K562 (cell line): ENCODE results near the gene TCF3. TPM values are rescaled to one million over a fixed set of nuclear protein-coding genes. Genes with fewer than 3 reads are reported as not detected.

Experiments used
- ARHGAP35 ChIP-seq: fragments of 450-650 bp; IDR thresholded peaks from 2 replicates; pipeline ENCODE4 v1.6.1; 2018; ENCODE audit not compliant: partially characterized antibody
- CCAR2 ChIP-seq: fragments of 200-400 bp; formaldehyde crosslinking; IDR thresholded peaks from 2 replicates; pipeline ENCODE4 v1.6.1; 2017; ENCODE audit warnings: mild to moderate bottlenecking, low read depth, low read length
- DPF2 ChIP-seq: fragments of 450-650 bp; IDR thresholded peaks from 2 replicates; pipeline ENCODE4 v1.6.1; 2016
- FOXA1 ChIP-seq: fragments of 450-650 bp; IDR thresholded peaks from 2 replicates; pipeline ENCODE4 v1.6.1; 2016; ENCODE audit warnings: mild to moderate bottlenecking, borderline replicate concordance
- HDAC2 ChIP-seq: fragments of 450-650 bp; IDR thresholded peaks from 2 replicates; pipeline ENCODE4 v1.6.1; 2016; ENCODE audit warnings: mild to moderate bottlenecking
- HNRNPL ChIP-seq: fragments of 200-400 bp; formaldehyde crosslinking; IDR thresholded peaks from 2 replicates; pipeline ENCODE4 v1.6.1; 2017; ENCODE audit warnings: low read depth, mild to moderate bottlenecking, low read length
- MECOM ChIP-seq: fragments of 250-450 bp; sonication (Bioruptor Pico); IDR thresholded peaks from 2 replicates; pipeline ENCODE4 v1.8.0; 2022; ENCODE audit warnings: inconsistent platforms
- MEIS2 ChIP-seq: fragments of 450-650 bp; IDR thresholded peaks from 2 replicates; pipeline ENCODE4 v1.6.1; 2014; ENCODE audit warnings: mild to moderate bottlenecking; ENCODE audit not compliant: partially characterized antibody
- MTA2 ChIP-seq: fragments of 450-650 bp; IDR thresholded peaks from 2 replicates; pipeline ENCODE4 v1.6.1; 2016; ENCODE audit warnings: low read depth
- NR4A1 ChIP-seq, 2 experiments: fragments of 250-450 bp in 1 of 2; fragments of 450-650 bp in 1 of 2; sonication (Bioruptor Pico) in 1 of 2; IDR thresholded peaks; 2 replicates each; pipeline versions ENCODE4 v1.4.0 to v1.6.1; 2016 to 2020; ENCODE audit warnings: mild to moderate bottlenecking in 2 of 2, missing compliant biosample characterization in 1 of 2, missing genetic modification characterization in 1 of 2, moderate library complexity in 1 of 2
- PTRF ChIP-seq: fragments of 450-650 bp; IDR thresholded peaks from 2 replicates; pipeline ENCODE4 v1.6.1; 2016; ENCODE audit warnings: mild to moderate bottlenecking, missing genetic modification characterization, missing compliant biosample characterization
- RBM39 ChIP-seq: fragments of 200-400 bp; formaldehyde crosslinking; optimal IDR thresholded peaks from 2 replicates; pipeline ENCODE3; 2018; ENCODE audit warnings: low read depth, low read length
- SP1 ChIP-seq: sonication (generic); formaldehyde crosslinking; IDR thresholded peaks from 2 replicates; pipeline ENCODE4 v1.8.1; 2022; ENCODE audit warnings: mild to moderate bottlenecking, missing genetic modification reagents
- TAL1 ChIP-seq: fragments of 450-650 bp; IDR thresholded peaks from 2 replicates; pipeline ENCODE4 v1.6.1; 2016; ENCODE audit warnings: mild to moderate bottlenecking
- TRIM28 ChIP-seq: fragments of 450-650 bp; IDR thresholded peaks from 2 replicates; pipeline ENCODE4 v1.6.1; 2017
- ZNF146 ChIP-seq: IDR thresholded peaks from one replicate; pipeline ENCODE4 v1.6.1; 2018; ENCODE audit warnings: missing compliant biosample characterization; ENCODE audit not compliant: unreplicated experiment
- polyA plus RNA-seq, 8 experiments: library from polyadenylated mRNA; depleted of rRNA in 4 of 8; stranded (reverse) in 5 of 8; unstranded in 3 of 8; fragments of >200 nt; fragmentation: Nextera tagmentation in 2 of 8; fragmentation: Illumina TruSeq in 1 of 8; extraction: Ambion mirVana in 2 of 8; extraction: Trizol in 1 of 8; gene quantifications; 2 replicates each; pipeline versions ENCODE4 v1.2.1 to v1.2.3, GENCODE V29; 2011 to 2014; ENCODE audit warnings: inconsistent platforms in 1 of 8, missing spikeins in 1 of 8
- total RNA-seq, 7 experiments: library from RNA; depleted of rRNA in 6 of 7; stranded (reverse); fragments of >200 nt in 6 of 7; fragmentation: Illumina TruSeq in 2 of 7; extraction: Trizol in 2 of 7; gene quantifications; 2 replicates each; pipeline versions ENCODE4 v1.2.1 to v1.2.3, GENCODE V29; 2011 to 2021; ENCODE audit warnings: low replicate concordance in 1 of 7
- TF ChIP-seq, protein P1 (sequence below): fragments of 250-450 bp; sonication (Bioruptor Pico); IDR thresholded peaks from 2 replicates; pipeline ENCODE4 v1.5.0; 2021
- TF ChIP-seq, protein P2 (sequence below): fragments of 250-450 bp; sonication (Bioruptor Pico); IDR thresholded peaks from 2 replicates; pipeline ENCODE4 v1.4.0; 2020
- TF ChIP-seq, protein P3 (sequence below): sonication (generic); IDR thresholded peaks from 2 replicates; pipeline ENCODE4 v1.6.1; 2016

Gene TCF3
- total and polyA plus RNA-seq, 9 of the 15 experiments (the other 6 are each of a cell fraction or from before 2014, with no cell fraction given), result 5.6 to 259 (median 84.0) TPM

DNA sequence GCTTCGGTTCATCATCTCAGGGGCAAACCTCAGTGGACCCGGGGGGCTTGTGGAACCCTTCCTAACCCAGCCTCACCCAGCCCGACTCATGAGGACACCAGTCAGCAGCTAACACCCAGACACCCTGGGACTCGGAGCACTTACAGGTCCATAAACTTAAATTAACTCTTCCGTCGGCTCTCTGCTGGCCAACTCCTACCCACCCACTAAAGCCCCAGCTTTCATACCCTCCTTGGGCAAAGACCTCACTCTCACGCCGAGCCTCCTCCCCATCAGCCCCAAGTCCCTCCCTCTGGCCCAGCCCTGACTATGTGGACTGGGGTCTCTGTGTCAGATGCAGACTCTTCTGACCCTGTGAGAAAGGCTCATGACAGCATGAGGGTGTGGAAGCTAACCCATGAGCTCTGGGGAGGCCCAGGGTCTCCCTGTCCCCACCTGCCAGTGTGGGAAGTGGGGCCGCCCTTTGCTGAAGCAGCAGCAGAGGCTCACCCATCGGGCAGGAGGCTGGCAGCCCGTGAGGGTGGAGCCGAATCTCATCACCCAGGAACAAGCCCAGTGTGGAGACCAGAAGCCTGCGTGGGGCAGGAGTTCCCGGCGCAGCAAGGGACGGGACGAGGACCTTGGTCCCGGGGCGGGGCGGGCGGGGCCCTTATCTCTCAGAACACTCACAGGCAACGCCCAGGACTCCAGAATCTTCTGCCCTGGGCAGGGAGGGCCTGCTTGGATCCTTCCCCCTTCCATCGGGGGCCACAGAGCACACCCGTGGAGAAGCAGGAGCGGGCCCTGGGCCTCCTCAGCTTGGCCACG is 19.8 kb downstream of the TCF3 start (continued):
- peak; percentile 47; the same call in 1 of the 2 replicates for TF ChIP-seq DPF2
- 0 out of 2 replicates have a peak, but pooled peaks have one; percentile 36 for TF ChIP-seq MTA2
- TF ChIP-seq, protein P1, sequence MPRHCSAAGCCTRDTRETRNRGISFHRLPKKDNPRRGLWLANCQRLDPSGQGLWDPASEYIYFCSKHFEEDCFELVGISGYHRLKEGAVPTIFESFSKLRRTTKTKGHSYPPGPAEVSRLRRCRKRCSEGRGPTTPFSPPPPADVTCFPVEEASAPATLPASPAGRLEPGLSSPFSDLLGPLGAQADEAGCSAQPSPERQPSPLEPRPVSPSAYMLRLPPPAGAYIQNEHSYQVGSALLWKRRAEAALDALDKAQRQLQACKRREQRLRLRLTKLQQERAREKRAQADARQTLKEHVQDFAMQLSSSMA (CRISPR knock-in tag), result no peak
- no peak for TF ChIP-seq MEIS2
- TF ChIP-seq, protein P2, sequence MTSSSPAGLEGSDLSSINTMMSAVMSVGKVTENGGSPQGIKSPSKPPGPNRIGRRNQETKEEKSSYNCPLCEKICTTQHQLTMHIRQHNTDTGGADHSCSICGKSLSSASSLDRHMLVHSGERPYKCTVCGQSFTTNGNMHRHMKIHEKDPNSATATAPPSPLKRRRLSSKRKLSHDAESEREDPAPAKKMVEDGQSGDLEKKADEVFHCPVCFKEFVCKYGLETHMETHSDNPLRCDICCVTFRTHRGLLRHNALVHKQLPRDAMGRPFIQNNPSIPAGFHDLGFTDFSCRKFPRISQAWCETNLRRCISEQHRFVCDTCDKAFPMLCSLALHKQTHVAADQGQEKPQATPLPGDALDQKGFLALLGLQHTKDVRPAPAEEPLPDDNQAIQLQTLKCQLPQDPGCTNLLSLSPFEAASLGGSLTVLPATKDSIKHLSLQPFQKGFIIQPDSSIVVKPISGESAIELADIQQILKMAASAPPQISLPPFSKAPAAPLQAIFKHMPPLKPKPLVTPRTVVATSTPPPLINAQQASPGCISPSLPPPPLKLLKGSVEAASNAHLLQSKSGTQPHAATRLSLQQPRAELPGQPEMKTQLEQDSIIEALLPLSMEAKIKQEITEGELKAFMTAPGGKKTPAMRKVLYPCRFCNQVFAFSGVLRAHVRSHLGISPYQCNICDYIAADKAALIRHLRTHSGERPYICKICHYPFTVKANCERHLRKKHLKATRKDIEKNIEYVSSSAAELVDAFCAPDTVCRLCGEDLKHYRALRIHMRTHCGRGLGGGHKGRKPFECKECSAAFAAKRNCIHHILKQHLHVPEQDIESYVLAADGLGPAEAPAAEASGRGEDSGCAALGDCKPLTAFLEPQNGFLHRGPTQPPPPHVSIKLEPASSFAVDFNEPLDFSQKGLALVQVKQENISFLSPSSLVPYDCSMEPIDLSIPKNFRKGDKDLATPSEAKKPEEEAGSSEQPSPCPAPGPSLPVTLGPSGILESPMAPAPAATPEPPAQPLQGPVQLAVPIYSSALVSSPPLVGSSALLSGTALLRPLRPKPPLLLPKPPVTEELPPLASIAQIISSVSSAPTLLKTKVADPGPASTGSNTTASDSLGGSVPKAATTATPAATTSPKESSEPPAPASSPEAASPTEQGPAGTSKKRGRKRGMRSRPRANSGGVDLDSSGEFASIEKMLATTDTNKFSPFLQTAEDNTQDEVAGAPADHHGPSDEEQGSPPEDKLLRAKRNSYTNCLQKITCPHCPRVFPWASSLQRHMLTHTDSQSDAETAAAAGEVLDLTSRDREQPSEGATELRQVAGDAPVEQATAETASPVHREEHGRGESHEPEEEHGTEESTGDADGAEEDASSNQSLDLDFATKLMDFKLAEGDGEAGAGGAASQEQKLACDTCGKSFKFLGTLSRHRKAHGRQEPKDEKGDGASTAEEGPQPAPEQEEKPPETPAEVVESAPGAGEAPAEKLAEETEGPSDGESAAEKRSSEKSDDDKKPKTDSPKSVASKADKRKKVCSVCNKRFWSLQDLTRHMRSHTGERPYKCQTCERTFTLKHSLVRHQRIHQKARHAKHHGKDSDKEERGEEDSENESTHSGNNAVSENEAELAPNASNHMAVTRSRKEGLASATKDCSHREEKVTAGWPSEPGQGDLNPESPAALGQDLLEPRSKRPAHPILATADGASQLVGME, result no peak
- TF ChIP-seq SP1 (CRISPR knock-in tag), result peak; percentile 57; the same call in 1 of the 2 replicates
- peak; percentile 50; the same call in 1 of the 2 replicates for TF ChIP-seq TAL1
- TF ChIP-seq RBM39, result no peak
- no peak for TF ChIP-seq PTRF (tag)
- peak; percentile 16; the same call in 1 of the 2 replicates for TF ChIP-seq HDAC2
- TF ChIP-seq NR4A1 (CRISPR knock-in tag; IDR thresholded peaks at IDR 0.05), result no peak
- TF ChIP-seq NR4A1 (tag; IDR thresholded peaks at IDR 0.05), result no peak
- TF ChIP-seq HNRNPL, result no peak
- TF ChIP-seq, protein P3, sequence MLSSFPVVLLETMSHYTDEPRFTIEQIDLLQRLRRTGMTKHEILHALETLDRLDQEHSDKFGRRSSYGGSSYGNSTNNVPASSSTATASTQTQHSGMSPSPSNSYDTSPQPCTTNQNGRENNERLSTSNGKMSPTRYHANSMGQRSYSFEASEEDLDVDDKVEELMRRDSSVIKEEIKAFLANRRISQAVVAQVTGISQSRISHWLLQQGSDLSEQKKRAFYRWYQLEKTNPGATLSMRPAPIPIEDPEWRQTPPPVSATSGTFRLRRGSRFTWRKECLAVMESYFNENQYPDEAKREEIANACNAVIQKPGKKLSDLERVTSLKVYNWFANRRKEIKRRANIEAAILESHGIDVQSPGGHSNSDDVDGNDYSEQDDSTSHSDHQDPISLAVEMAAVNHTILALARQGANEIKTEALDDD, result no peak
- TF ChIP-seq MECOM (CRISPR knock-in tag), result no peak
- no peak for TF ChIP-seq ARHGAP35
- TF ChIP-seq CCAR2, result no peak
- no peak for TF ChIP-seq ZNF146 (CRISPR knock-in tag)
- 0 out of 2 replicates have a peak, but pooled peaks have one; percentile 33 for TF ChIP-seq TRIM28
- no peak for TF ChIP-seq FOXA1
